Activated CD8-positive, alpha-beta memory T cell treated with anti-CD3 and anti-CD28 coated beads, Interleukin-2, amount 50 U/mL, for 1 hour (primary cell): ENCODE data around the gene RLF.

Experiments used
- DNase-seq: peaks from one replicate; pipeline ENCODE4 v3.0.0-alpha.2; 2020; ENCODE audit errors: extremely low read depth

The RLF gene

DNA sequence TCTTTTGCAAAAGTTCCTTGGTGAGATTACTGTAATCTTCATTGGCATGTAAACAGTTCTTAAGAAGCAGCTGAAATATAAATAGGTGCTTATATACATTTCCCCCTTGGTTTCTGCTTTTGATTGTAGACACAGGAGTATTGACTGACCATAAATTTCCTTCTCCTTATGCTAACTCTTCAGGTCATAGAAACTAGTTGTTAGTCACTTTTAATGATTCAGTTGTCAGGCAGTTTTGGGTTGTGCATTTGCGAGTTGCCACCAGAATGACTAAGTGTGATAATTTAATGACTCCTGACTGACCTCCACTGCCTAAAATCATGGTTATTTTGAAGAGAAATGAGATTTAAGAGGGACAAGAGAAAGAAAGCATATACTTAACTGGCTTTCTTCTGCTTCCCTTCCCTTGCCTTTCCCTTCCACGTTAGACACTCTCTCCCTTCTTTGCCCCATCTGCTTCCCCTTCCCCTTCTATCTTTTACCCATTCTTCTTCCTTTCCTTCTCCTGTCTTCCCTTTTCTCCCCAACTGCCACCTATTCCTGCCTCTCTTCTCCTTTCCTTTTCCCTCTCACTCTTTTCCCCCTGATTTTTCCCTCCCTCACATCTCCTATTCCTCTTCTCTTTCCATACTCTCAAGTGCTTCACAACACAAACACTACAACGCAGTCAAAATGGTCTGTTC is 109.1 kb downstream of the RLF start:
- DNase-seq: no peak

DNA sequence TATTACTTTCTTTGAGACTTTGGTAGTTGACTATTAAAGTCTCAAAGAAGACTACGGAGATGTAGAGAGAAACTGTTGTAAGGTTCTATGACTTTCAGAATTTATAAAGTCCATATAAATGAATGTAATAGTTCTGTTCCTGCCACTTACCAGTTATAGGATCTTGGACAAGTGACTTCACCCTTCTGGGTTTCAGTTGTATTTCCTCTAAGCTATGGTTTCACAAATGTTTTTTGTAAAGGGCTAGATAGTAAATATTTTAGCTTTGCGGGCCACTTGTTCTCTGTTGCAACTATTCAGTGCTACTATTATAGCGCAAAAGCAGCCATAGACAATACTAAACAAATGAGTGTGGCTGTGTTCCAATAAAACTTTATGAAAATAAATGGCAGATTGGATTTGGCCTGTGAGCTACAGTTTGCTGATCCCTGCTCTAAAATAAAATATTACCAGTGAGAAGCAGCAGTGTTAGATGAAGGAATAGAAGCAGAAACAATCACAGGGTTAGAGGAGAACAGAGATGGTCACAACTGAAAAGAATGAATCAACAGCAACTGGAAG is 111.5 kb downstream of the RLF start:
- no peak for DNase-seq

DNA sequence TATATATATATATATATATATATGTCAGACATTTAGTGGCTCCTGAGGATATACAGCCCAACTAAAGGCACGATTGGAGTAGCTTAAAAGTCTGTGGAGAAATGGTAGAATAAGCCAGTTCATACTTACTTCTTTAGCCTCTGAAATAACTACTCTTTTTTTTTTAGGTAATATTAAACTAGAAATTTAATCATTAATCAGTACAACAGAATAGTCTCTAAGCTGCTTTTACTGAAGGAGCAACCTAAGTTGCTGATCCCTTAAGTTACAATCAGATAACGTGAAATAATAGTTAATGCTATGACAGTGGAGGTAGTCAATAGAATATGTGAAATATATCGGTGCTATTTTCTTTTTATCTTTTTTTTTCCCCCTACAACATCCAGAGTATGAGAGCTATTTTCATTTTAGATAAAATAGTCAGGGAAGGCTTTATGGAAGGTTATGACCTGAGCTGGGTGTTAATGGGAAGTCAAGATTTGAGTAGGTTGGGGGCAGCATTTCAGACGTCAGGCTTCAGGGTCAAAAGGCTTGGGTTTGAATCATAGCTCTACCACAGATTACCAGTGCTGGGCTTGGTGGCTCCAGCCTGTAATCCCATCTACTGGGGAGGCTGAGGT is 112.5 kb downstream of the RLF start:
- DNase-seq: no peak

DNA sequence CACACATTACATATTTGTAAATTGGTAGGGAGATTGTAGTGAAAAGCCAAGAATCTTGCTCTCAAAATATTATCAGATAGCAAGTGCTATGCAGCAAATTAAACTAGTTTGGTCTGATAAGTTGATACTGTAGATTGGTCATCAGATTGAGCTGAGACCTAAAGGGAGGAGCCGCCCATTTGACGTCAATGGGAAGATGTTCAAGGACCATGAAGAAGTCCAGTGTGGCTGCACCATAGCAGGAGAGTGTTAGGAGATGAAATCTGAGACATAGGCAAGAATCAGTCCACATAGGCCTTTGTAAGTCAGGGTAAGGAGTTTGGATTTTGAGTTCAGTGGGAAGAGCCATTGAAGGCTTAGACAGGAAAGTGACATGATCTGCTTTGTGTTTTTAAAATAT is 113.1 kb downstream of the RLF start:
- no peak for DNase-seq

DNA sequence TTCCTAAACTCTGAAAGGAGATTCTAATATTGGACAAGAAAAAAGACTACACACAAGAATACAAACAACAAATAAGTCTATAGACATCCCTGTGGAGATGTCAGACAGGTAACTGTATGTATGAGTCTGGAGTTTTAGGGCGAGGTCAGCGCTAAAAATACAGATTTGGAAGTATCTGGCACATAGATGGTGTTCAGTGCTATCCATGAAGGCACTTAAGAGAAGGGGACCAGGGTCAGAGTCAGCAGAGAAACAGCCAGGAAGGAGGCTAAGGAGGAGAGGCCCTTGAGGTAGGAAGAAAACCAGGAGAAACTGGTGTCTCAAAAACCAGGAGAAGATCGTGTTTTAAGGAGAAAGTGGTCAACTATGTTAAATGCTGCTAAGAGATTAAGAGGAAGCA is 114.9 kb downstream of the RLF start:
- DNase-seq: no peak

DNA sequence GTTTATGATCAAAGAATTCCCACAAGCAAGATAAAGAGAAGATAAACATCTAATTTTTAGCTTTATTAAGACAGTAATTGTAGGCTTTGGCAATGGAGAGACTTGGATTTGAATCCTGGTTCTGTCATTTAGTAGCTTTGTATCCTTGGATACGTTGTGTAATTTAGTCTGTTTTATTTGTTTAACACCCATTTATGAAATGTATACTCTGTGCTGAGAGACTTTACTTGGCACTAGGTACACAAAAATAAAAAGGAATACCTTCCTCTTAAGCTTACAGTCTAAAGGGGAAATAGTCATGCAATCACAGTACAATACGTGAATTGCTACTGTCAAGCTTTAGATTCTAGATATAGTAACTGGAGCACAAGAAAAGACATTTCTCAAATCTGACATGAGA is 120.7 kb downstream of the RLF start:
- no peak for DNase-seq
